ENCODE measurements around the gene POLR2J.
A peak's percentile ranks its signal among the peaks of the same experiment; 100 is the strongest.
"Not testable (repeated sequence)": the region's sequence is repeated elsewhere in the genome, so short reads cannot be mapped to it uniquely, and the experiment has no call there.

Gene POLR2J

GRCh38 chr7:102498321-102498720 lies 19.6 kb upstream of the POLR2J start:
- intact Hi-C loops (cut with DNase I), result not testable (repeated sequence)
- peak in 6 of 42 donors; percentile 0 to 26 (median 4) for DNase-seq

- intact Hi-C loops (cut with DNase I), result not testable (repeated sequence)
- DNase-seq, result peak in 3 of 42 donors; percentile 3 to 27 (median 4)
Observed at GRCh38 chr7:102497308-102497707, 18.6 kb upstream of the POLR2J start.

DNA sequence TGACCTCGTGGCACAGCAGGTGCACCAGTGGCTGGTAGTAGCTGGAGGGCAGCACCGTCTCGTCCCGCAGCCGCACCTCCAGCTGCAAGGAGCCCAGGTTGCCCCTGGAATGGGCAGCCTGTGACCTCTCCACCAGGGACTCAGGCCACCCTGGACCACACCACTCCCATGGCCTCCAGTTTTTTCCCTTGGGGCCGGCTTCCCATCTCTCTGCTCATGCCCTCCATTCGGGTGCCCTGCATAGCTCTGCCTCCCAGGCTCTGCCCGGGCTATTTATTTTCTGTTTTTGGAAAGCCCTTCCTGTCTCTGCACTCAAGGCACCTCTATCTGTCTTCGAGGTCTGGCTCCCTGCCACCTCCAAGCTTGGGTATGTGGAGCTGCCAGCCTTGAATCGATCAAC lies 18.1 kb upstream of the POLR2J start:
- intact Hi-C loops (cut with DNase I), result not testable (repeated sequence)
- DNase-seq, result peak in 4 of 42 donors; percentile 2 to 28 (median 4)

DNA sequence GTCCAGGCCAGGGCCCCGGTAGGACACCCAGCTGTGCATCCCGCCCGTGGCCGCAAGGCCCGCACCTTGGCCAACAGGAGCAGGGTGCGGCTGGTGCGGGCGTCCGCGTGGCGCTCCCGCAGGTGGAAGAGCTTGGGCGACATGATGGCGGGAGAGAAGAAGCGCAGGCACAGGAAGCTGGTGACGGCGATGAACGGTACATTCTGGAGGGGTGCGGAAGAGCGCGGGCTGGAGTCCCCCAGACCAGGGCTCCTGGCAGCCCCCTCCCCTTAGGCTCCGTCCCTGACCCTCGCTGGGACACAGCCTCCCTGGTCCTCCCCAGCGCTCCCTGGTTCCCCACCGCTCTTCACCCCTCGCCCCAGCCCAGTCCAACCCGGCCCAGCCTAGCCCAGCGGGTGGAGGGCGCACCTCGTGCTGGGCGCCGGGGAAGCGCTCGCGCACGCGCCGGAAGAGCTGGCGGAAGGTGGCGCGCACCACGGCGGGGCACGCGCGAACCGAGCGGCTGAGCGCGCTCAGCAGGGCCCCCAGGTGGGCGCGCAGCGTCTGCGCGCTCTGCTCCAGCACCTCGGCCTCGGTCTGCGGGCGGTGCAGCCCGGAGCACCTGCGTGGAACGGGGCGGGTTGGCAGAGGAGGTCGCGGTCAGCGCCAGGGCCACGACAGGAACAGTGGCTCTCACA lies 15.9 kb upstream of the POLR2J start:
- not testable (repeated sequence) for DNase-seq

GRCh38 chr7:102494026-102494425 lies 15.3 kb upstream of the POLR2J start:
- intact Hi-C loops (cut with DNase I), result not testable (repeated sequence)
- peak in 4 of 42 donors; percentile 2 to 32 (median 9) for DNase-seq

More for the DNA sequence above, 15.9 kb upstream of the POLR2J start:
- intact Hi-C loops (cut with DNase I), result not testable (repeated sequence)

DNA sequence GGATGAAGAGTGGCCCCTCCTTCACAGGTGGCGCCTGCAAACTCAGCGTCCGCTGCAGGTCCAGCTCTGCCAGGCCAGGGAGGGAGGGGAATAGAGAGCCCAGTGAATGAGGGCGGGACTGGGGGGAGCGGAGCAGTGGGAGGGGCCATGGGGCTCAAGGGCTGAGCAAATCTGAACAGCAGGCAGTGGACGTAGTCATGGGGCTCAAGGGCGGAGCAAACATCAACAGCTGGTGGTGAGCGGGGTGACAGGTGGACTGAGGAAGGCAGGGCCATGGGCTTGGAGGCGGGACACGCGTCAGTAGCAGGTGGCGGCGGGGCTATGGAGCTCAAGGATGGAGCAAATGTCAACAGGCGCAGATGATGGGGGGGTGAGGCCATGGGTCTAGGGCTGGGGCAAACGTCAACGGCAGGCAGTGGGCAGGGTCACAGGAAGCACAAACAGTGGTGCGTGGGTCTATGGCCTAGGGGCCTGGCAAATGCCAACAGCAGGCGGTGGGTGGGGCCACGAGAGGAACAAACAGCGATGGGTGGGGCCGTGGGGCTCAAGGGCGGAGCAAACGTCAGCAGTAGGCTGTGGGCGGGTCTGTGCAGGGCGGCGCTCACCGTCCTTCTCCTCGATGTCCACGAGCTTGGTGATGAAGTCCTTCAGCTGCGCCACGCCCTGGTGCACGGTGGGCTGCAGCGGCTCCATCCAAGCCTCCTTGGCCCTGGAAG lies 14.7 kb upstream of the POLR2J start:
- intact Hi-C loops (cut with DNase I); DNase-seq: not testable (repeated sequence)

DNA sequence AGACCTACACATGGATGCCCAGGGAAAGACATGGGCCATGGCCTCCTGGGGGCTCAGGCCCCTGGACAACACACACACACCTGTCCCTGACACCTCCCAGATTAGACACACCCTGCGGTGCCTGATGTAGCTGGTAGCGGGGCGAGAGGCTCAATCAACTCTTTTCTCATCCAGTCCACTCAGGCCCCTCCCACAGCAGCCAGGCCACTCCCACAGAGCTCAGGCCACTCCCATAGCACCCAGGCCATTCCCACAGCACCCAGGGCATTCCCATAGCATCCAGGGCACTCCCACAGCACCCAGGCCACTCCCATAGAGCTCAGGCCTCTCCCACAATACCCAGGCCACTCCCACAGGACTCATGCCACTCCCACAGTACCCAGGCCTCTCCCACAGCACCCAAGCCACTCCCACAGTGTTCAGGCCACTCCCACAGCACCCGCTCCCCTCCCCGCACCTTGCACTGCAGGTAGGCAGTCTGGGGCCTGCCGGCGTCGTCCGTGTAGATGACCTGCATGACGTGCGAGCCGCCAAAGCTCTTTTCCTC lies 11.9 kb upstream of the POLR2J start:
- DNase-seq, result peak in 7 of 42 donors; percentile 2 to 39 (median 5)
- intact Hi-C loops (cut with DNase I), result not testable (repeated sequence)

- DNase-seq; intact Hi-C loops (cut with DNase I): not testable (repeated sequence)
Observed at GRCh38 chr7:102484317-102484716, 5.6 kb upstream of the POLR2J start.

GRCh38 chr7:102481962-102482361 lies 3.2 kb upstream of the POLR2J start:
- peak in 3 of 42 donors; percentile 1 to 7 (median 3) for DNase-seq
- intact Hi-C loops (cut with DNase I), result not testable (repeated sequence)

GRCh38 chr7:102479982-102480637 lies 1.4 kb upstream of the POLR2J start:
- intact Hi-C loops (cut with DNase I), result not testable (repeated sequence)

DNA sequence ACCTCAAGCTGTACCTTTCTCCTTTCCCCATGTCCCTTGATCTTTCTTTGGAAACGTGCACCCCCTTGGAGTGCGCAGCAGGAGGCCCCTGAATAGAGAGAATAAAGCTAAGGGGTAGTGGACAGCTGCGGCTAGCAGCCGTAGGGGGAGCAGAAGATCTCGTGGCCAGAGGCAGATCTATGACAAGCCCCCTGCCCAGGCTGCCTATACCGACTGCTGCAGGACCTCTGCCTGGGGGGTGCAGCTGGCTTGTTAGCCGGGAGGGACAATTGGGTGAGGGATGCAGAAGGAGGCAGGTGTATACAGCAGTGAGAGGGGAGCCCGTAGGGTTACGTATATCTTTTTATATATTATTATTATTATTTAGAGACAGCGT lies 475 bp upstream of the POLR2J start:
- DNase-seq; intact Hi-C loops (cut with DNase I): not testable (repeated sequence)

More at GRCh38 chr7:102479982-102480637, 1.4 kb upstream of the POLR2J start:
- peak in 39 of 42 donors; percentile 4 to 77 (median 51) for DNase-seq

DNA sequence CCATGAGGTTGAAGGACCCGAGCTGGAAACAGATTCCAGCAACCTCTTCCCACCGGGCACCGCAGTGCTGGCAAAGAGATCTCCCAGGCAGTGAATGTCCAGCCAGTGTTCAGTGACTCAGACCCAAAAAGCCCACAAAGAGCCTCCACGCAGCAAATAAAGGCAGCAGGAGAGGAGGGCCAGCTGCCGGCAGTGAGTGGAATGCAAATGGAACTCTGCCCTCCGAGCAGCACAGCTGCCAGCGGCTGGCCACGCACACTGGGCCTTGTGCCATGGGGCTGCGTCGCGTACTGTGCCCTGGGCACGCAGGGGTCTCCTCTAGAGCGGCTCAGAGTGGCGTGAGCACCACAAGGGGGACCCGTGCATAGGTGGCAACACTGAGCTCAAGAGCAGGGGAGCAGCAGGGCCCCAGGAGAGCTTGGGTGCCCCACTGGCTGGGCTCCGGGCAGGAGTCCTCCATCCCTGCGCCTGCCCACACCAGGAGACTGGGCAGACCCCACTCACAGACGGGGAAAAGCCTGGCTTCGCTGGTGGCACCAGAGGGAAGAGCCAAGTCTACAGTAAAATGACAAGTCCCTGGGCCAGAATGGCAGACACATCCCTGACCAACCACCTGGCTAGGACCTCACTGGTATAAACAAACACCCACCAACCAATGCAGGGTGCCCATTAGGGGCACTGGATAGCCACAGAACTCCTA lies 3.8 kb downstream of the POLR2J start:
- intact Hi-C loops (cut with DNase I), result not testable (repeated sequence)
- DNase-seq, result peak in 31 of 42 donors; percentile 2 to 79 (median 33)

DNA sequence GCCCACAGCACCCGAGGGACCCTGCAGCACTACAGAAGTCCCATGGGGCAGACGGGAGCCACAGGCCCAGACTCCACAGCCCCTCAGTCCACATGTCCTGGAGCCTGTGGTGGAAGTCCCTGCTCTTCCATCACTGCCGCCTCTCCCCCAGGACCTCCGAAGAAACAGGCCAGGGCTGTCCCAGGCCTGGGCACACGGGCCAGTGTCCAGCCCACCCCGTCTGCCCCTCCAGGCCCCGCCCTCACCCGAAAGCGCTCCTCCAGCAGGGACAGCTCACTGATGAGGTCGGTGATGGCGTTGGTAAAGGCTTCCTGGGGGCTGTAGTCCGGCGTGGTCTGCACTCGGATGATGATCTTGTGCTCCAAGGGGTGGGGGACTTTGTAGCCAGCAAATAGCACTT lies 4.6 kb downstream of the POLR2J start:
- intact Hi-C loops (cut with DNase I), result not testable (repeated sequence)
- DNase-seq, result peak in 19 of 42 donors; percentile 0 to 29 (median 8)

DNA sequence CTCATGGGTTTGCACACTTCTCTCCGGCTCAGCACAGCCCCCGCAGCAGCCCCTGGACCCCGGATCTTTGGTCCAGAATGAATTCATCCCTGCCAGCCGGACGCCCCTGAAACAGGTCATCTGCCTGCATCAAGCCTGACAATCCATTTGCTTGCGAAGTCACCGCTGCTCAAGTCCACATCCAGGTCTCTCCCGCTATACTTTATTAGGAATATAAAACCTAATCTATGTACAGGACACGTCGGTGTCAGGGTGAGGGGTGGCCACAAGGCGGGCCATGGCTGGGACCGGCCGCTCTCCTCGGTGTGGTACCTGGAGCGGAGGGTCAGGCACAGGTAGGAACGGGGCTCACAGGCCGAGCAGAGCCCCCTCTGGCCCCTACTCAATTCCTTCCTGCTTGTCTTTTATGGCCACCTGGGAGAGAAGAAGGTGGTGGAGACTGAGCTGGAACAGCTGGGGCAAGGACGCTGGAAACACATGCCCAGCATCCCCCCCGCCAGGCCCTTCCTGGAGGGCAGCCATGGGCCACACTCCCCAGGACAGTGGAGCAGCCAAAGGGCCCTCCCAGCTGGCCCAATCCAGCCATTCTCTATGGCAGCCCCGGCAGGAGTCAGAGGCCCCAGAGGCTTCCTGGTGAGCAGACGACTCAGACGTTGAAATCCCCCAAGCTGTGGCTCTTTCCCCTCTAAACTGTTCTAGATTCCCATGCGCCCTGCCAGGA lies 5.3 kb downstream of the POLR2J start:
- DNase-seq, result peak in 26 of 42 donors; percentile 2 to 73 (median 36)
- intact Hi-C loops (cut with DNase I), result no loop called here

GRCh38 chr7:102472126-102473041 lies 6.3 kb downstream of the POLR2J start:
- intact Hi-C loops (cut with DNase I), result no loop called here

DNA sequence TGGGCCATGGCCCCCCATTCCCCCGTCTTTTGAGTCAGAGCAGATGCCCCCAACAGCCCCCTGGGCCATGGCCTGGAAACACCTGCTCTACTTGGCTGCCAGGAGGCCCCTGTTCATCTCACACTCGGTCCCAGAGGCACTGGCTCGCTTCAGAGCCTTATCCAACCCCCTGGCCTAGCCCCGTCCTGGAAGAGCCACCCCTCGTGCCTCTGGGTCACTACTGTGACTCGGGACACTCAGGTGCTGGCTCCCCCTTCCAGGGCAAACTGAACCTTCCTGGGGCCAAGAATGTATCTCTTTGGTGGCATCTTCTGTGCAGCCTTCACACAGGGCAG lies 7.0 kb downstream of the POLR2J start:
- intact Hi-C loops (cut with DNase I), result no loop called here
- DNase-seq, result peak in 10 of 42 donors; percentile 0 to 27 (median 2)

More at GRCh38 chr7:102472126-102473041, 6.3 kb downstream of the POLR2J start:
- DNase-seq, result peak in 14 of 42 donors; percentile 2 to 28 (median 8)
